SK-N-SH (cell line): ENCODE measurements around the gene GHR. TPM values are rescaled to one million over a fixed set of nuclear protein-coding genes. Genes with fewer than 3 reads are reported as not detected.

ENCODE experiments used
- CTCF ChIA-PET: fragments of 300-600, 350-600 bp; formaldehyde crosslinking; extraction: SDS; loops from one replicate; lab custom pipeline; 2021; lab: Yijun Ruan, JAX
- POLR2A ChIA-PET: fragments of 350-600 bp; sonication (Branson Sonifier 250); formaldehyde crosslinking; extraction: SDS; loops from one replicate; lab custom pipeline; 2020; ENCODE audit warnings: antibody characterized with exemption, inconsistent platforms; lab: Yijun Ruan, JAX
- DNase-seq: peaks from one replicate; pipeline ENCODE4 v3.0.0; 2012
- H2AFZ ChIP-seq: fragments of 200-600 bp; sonication (generic); 2 replicates; pipeline ENCODE4 v1.8.1; 2016; ENCODE audit warnings: antibody characterized with exemption, mild to moderate bottlenecking, low read depth
- H3F3A ChIP-seq: fragments of 200-600 bp; sonication (generic); replicated peaks from 2 replicates; pipeline ENCODE3; 2016; ENCODE audit warnings: antibody characterized with exemption, mild to moderate bottlenecking; ENCODE audit not compliant: insufficient read depth
- H3K27ac ChIP-seq, 2 experiments: fragments of 200-500 bp in 1 of 2; fragments of 200-600 bp in 1 of 2; sonication (Bioruptor generic) in 1 of 2; sonication (generic), shearing (Covaris generic) in 1 of 2; 2 replicates each; pipeline versions ENCODE4 v1.5.1 to v1.6.1; 2014 to 2016; ENCODE audit warnings: low read depth in 2 of 2, inconsistent platforms in 1 of 2, low read length in 1 of 2, mild to moderate bottlenecking in 1 of 2, mixed read lengths in 1 of 2
- H3K27me3 ChIP-seq: fragments of 200-600 bp; sonication (generic), shearing (Covaris generic); 2 replicates; pipeline ENCODE4 v1.6.1; 2016; ENCODE audit warnings: mixed run types; ENCODE audit not compliant: insufficient read depth
- H3K36me3 ChIP-seq, 2 experiments: fragments of 200-500 bp in 1 of 2; fragments of 200-600 bp in 1 of 2; sonication (Bioruptor generic) in 1 of 2; sonication (generic) in 1 of 2; replicated peaks in 1 of 2; 2 replicates each; pipeline versions ENCODE3 to v1.5.1; 2014 to 2016; ENCODE audit warnings: low read length in 1 of 2, mild to moderate bottlenecking in 1 of 2; ENCODE audit not compliant: insufficient read depth in 2 of 2, control insufficient read depth in 1 of 2
- H3K4me1 ChIP-seq, 2 experiments: fragments of 200-500 bp in 1 of 2; fragments of 200-600 bp in 1 of 2; sonication (Bioruptor generic) in 1 of 2; sonication (generic), shearing (Covaris generic) in 1 of 2; 2 replicates each; pipeline versions ENCODE4 v1.5.1 to v1.6.1; 2014 to 2016; ENCODE audit warnings: low read depth in 1 of 2, low read length in 1 of 2, mixed run types in 1 of 2; ENCODE audit not compliant: insufficient read depth in 2 of 2, control insufficient read depth in 1 of 2
- H3K4me2 ChIP-seq: fragments of 200-600 bp; sonication (generic), shearing (Covaris generic); 2 replicates; pipeline ENCODE4 v1.6.1; 2017; ENCODE audit warnings: mixed run types
- H3K4me3 ChIP-seq, 2 experiments: fragments of 200-500 bp in 1 of 2; fragments of 200-600 bp in 1 of 2; sonication (Bioruptor generic) in 1 of 2; sonication (generic), shearing (Covaris generic) in 1 of 2; 2 replicates each; pipeline versions ENCODE4 v1.5.1 to v1.8.1; 2014 to 2016; ENCODE audit warnings: low read depth in 2 of 2, inconsistent platforms in 1 of 2, low read length in 1 of 2, mild to moderate bottlenecking in 1 of 2, mixed read lengths in 1 of 2, moderate library complexity in 1 of 2
- H3K79me2 ChIP-seq: fragments of 200-600 bp; sonication (generic); 2 replicates; pipeline ENCODE4 v1.8.1; 2017; ENCODE audit warnings: mild to moderate bottlenecking; ENCODE audit not compliant: insufficient read depth
- H3K9ac ChIP-seq: fragments of 200-600 bp; sonication (generic); 2 replicates; pipeline ENCODE4 v1.6.1; 2017; ENCODE audit warnings: mixed run types
- H3K9me2 ChIP-seq: fragments of 200-600 bp; sonication (generic); 2 replicates; pipeline ENCODE4 v1.6.1; 2017; ENCODE audit warnings: mixed run types
- H3K9me3 ChIP-seq: fragments of 200-600 bp; sonication (generic); 2 replicates; pipeline ENCODE4 v1.6.1; 2017; ENCODE audit warnings: mixed run types, mild to moderate bottlenecking, moderate library complexity
- H4K20me1 ChIP-seq: fragments of 200-600 bp; sonication (generic); 2 replicates; pipeline ENCODE4 v1.6.1; 2017; ENCODE audit warnings: mild to moderate bottlenecking, mixed run types; ENCODE audit not compliant: insufficient read depth
- CHD2 ChIP-seq: fragments of 150-350 bp; IDR thresholded peaks from 2 replicates; pipeline ENCODE4 v1.6.1; 2018; ENCODE audit warnings: low read length; ENCODE audit not compliant: partially characterized antibody
- ELF1 ChIP-seq: IDR thresholded peaks from 2 replicates; pipeline ENCODE4 v1.4.0; 2012
- IRF3 ChIP-seq: fragments of 150-350 bp; IDR thresholded peaks from 2 replicates; pipeline ENCODE4 v1.6.1; 2016; ENCODE audit warnings: mild to moderate bottlenecking, low read depth, low read length
- JUND ChIP-seq: IDR thresholded peaks from 2 replicates; pipeline ENCODE4 v1.4.0; 2012
- MEF2A ChIP-seq: IDR thresholded peaks from 2 replicates; pipeline ENCODE4 v1.4.0; 2012; ENCODE audit warnings: low read depth, borderline replicate concordance
- MXI1 ChIP-seq: IDR thresholded peaks from 2 replicates; pipeline ENCODE4 v1.6.1; 2012; ENCODE audit warnings: mild to moderate bottlenecking, low read depth, low read length, improper control_type of control experiment
- NFIC ChIP-seq: IDR thresholded peaks from 2 replicates; pipeline ENCODE4 v1.4.0; 2012; ENCODE audit warnings: borderline replicate concordance
- NRF1 ChIP-seq: IDR thresholded peaks from 2 replicates; pipeline ENCODE4 v1.6.1; 2012; ENCODE audit warnings: low read depth, mild to moderate bottlenecking, low read length
- POLR2AphosphoS5 ChIP-seq: IDR thresholded peaks from 2 replicates; pipeline ENCODE4 v1.6.1; 2012; ENCODE audit warnings: low read depth, low read length
- RAD21 ChIP-seq: IDR thresholded peaks from 2 replicates; pipeline ENCODE4 v1.6.1; 2012; ENCODE audit warnings: mild to moderate bottlenecking, low read length
- RCOR1 ChIP-seq: fragments of 150-350 bp; IDR thresholded peaks from 2 replicates; pipeline ENCODE4 v1.6.1; 2017; ENCODE audit warnings: antibody characterized with exemption, low read length
- RXRA ChIP-seq: IDR thresholded peaks from 2 replicates; pipeline ENCODE4 v1.4.0; 2012; ENCODE audit warnings: low read depth, mild to moderate bottlenecking, borderline replicate concordance
- SIN3A ChIP-seq: IDR thresholded peaks from 2 replicates; pipeline ENCODE4 v1.6.1; 2012; ENCODE audit warnings: low read depth, mild to moderate bottlenecking, low read length, moderate library complexity, borderline replicate concordance
- SMC3 ChIP-seq: IDR thresholded peaks from 2 replicates; pipeline ENCODE4 v1.6.1; 2012; ENCODE audit warnings: low read depth, low read length, improper control_type of control experiment
- TCF12 ChIP-seq: IDR thresholded peaks from 2 replicates; pipeline ENCODE4 v1.4.0; 2012
- TEAD4 ChIP-seq: IDR thresholded peaks from 2 replicates; pipeline ENCODE4 v1.4.0; 2012; ENCODE audit warnings: mild to moderate bottlenecking, borderline replicate concordance; ENCODE audit not compliant: insufficient read depth
- USF2 ChIP-seq: fragments of 150-350 bp; IDR thresholded peaks from 2 replicates; pipeline ENCODE4 v1.6.1; 2017; ENCODE audit warnings: antibody characterized with exemption, low read length, low read depth, borderline replicate concordance
- YY1 ChIP-seq: IDR thresholded peaks from 2 replicates; pipeline ENCODE4 v1.4.0; 2012; ENCODE audit warnings: low read depth, mild to moderate bottlenecking
- WGBS: methylation state at CpG from one replicate; pipeline ENCODE4 v1.1.6; 2017; ENCODE audit warnings: low lambda C conversion rate; 5-methylcytosine and 5-hydroxymethylcytosine counted together
- polyA plus RNA-seq, 3 experiments: library from polyadenylated mRNA; depleted of rRNA; stranded (reverse); fragments of >200 nt; gene quantifications; 2 replicates each; pipeline ENCODE4 v1.2.3, GENCODE V29; 2012
- TF ChIP-seq, protein P1 (sequence below): IDR thresholded peaks from 2 replicates; pipeline ENCODE4 v1.4.0; 2012; ENCODE audit warnings: low read depth
- TF ChIP-seq, protein P2 (sequence below): fragments of 200-600 bp; sonication (generic); IDR thresholded peaks from 2 replicates; pipeline ENCODE4 v1.6.1; 2017; ENCODE audit warnings: antibody characterized with exemption, mild to moderate bottlenecking, moderate library complexity

The GHR gene
- polyA plus RNA-seq, 1 of the 3 experiments (the other 2 are of a cell fraction) = 0.03 TPM

DNA sequence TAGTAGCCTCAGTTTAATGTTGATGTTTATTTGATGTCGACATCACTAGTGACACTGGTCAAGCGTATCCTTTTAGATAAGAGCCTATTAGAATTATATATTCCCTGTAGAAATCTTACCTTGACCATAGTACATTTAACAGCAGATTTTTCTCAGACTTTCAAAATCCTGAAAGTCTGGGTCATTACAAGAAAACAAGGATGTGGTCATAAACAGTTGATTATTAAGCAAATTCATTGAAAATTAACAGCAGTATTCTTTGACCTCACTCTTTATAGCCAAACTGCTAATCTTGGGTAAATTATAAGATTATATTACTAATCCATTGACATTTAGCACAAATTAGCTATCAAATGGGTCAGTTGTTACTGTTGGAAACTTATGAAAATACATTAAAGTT is 83.4 kb downstream of the GHR start:
- no peaks in the 10 kb centered on the region for H4K20me1 ChIP-seq
- no peaks in the 10 kb centered on the region for H3K36me3 ChIP-seq
- ChIA-PET POLR2A (no interaction called here), CTCF (interaction anchor here (0.9 kb wide), 1 partner anchor 84 kb away, joined by 4 read pairs; the partner anchor contains the start of gene GHR)
- no peaks in the 10 kb centered on the region for H3K4me1 ChIP-seq
- no peak overlapping the region for H3K27ac ChIP-seq
- H3K27me3 ChIP-seq = no peaks in the 10 kb centered on the region
- H3K9me2 ChIP-seq = no peaks in the 10 kb centered on the region
- no peak overlapping the region for H3K9ac ChIP-seq
- H2AFZ ChIP-seq = no peak overlapping the region
- TF ChIP-seq RAD21 (no peak), USF2 (no peak), MEF2A (no peak), MXI1 (no peak), RXRA (no peak), ELF1 (no peak), SIN3A (no peak), NFIC (no peak), TCF12 (no peak), NRF1 (no peak), SMC3 (no peak), TEAD4 (no peak), POLR2AphosphoS5 (no peak), JUND (no peak), CHD2 (no peak), IRF3 (no peak), RCOR1 (no peak), YY1 (no peak)
- TF ChIP-seq, protein P1, sequence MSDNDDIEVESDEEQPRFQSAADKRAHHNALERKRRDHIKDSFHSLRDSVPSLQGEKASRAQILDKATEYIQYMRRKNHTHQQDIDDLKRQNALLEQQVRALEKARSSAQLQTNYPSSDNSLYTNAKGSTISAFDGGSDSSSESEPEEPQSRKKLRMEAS = no peak
- TF ChIP-seq, protein P2, sequence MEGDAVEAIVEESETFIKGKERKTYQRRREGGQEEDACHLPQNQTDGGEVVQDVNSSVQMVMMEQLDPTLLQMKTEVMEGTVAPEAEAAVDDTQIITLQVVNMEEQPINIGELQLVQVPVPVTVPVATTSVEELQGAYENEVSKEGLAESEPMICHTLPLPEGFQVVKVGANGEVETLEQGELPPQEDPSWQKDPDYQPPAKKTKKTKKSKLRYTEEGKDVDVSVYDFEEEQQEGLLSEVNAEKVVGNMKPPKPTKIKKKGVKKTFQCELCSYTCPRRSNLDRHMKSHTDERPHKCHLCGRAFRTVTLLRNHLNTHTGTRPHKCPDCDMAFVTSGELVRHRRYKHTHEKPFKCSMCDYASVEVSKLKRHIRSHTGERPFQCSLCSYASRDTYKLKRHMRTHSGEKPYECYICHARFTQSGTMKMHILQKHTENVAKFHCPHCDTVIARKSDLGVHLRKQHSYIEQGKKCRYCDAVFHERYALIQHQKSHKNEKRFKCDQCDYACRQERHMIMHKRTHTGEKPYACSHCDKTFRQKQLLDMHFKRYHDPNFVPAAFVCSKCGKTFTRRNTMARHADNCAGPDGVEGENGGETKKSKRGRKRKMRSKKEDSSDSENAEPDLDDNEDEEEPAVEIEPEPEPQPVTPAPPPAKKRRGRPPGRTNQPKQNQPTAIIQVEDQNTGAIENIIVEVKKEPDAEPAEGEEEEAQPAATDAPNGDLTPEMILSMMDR = no peak
- 11% methylated on average over 2 of the region's 2 CpGs for WGBS
- DNase-seq = no peak
- no peak overlapping the region for H3K4me2 ChIP-seq
- H3K9me3 ChIP-seq = no peaks in the 10 kb centered on the region
- no peak overlapping the region for H3K4me3 ChIP-seq
- H3K79me2 ChIP-seq = no peaks in the 10 kb centered on the region
- H3F3A ChIP-seq = no peaks in the 10 kb centered on the region
